AG09319 (cell line): ENCODE measurements around the gene PSMC1.

Experiments
- DNase-seq: peaks from one replicate; pipeline ENCODE4 v3.0.0-alpha.2; 2010; ENCODE audit warnings: low read depth; ENCODE audit errors: extremely low read depth
- CTCF ChIP-seq: IDR thresholded peaks from 2 replicates; pipeline ENCODE4 v1.5.1; 2011; ENCODE audit warnings: low read depth, mild to moderate bottlenecking, inconsistent platforms, low read length, moderate library complexity

Gene PSMC1

GRCh38 chr14:90287791-90288190 is 31.4 kb downstream of the PSMC1 start:
- no peak for TF ChIP-seq CTCF
- DNase-seq = no peak

DNA sequence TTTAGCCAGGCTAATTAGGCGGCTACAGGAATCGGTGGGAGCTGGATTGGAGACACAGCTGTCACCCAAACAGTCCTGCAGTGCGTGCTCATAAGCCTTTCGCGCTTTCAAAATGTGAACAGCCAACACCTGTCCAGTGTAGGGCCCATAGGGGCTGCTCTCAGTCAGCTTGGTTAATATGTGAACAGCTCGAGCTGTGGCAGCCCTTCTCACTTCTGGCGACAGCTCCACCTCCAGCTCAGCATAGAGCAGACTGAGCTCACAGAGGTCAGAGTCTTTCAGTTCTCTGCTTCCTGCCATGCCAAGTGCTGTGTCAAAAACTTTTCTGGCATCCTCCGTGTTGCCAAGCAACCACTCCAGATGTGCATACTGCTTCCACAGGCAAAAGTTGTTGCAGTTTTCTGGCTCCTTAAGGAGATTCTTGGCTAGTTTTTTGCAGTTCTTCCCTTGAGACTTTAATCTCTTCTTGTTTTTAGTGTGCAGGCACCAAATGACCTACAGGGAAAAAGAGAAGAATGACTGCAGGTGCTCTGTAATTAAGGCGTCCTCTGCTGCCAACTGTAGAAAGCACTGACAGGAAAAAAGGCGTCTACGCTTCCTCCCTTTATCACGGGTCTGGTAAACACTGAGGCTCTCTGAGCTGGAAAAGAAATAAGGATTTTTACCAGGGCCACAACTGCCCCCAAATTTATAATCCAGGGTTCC is 32.5 kb downstream of the PSMC1 start:
- no peak for TF ChIP-seq CTCF
- no peak for DNase-seq

DNA sequence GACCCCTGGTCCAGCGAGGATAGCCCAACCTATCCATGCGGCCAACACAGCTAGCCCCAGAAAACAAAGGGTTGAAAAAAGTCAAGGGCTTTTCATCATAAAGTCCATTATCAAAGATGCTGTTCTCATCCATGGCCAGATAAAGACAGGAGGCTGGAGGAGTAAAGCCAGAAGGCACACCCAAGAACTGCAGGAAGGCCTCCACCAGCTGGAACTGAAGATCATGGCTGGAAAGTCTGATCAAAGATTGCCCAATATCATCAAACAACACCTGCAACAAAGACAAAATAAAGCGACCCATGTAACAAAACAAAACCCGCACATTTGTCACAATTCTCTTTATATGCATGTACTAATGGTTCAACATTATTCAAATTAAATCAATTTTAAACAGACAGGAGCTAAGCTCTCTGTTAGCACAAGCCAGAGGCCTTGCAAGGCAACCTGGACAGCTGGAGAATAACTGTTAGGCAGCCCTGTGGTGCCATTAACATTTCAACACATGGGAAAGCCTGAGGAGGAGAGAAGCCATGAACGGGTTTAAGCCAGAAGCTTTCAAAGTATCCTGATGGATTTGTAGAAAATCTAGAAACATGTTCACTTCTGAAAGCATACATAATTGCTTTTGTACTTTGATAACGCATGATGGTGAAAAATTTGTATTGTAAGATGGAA is 34.1 kb downstream of the PSMC1 start:
- TF ChIP-seq CTCF = no peak
- no peak for DNase-seq

DNA sequence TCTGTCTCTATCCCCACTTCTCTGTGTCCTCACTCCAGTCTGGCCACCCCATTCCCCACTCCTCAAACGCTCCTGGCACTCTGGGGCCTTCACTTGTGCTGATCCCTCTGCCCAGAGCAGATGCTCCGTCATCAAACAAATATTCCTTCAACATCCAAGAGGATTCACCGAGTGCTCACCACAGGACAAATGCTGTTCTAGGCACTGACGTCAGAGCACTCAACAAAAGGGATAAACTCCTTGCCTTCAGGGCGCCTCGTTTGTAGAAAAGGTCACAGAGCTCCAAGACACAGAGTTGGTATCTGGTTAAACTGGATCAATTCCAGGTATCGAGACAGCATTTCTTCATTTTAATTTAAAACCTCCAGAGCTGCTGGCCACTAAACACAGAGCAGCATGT is 35.3 kb downstream of the PSMC1 start:
- no peak for DNase-seq
- TF ChIP-seq CTCF = no peak

- TF ChIP-seq CTCF = no peak
- no peak for DNase-seq
These were observed 37.7 kb downstream of the PSMC1 start for GRCh38 chr14:90293766-90294730.

GRCh38 chr14:90294872-90295271 is 38.5 kb downstream of the PSMC1 start:
- no peak for TF ChIP-seq CTCF
- no peak for DNase-seq
